K562 (cell line): ENCODE data around the gene HEY2. TPM values are rescaled to one million over a fixed set of nuclear protein-coding genes. Genes with fewer than 3 reads are reported as not detected.
A peak's percentile ranks its signal among the peaks of the same experiment; 100 is the strongest.

Experiments used
- EHMT2 ChIP-seq: fragments of 450-650 bp; IDR thresholded peaks from 2 replicates; pipeline ENCODE4 v1.6.1; 2018; ENCODE audit warnings: antibody characterized with exemption
- HNRNPUL1 ChIP-seq: fragments of 200-400 bp; formaldehyde crosslinking; IDR thresholded peaks from 2 replicates; pipeline ENCODE4 v1.6.1; 2017; ENCODE audit warnings: low read length
- LEF1 ChIP-seq: fragments of 450-650 bp; IDR thresholded peaks from 2 replicates; pipeline ENCODE4 v1.6.1; 2016; ENCODE audit warnings: mild to moderate bottlenecking
- NRF1 ChIP-seq, 2 experiments: fragments of 450-650 bp; IDR thresholded peaks in 1 of 2; conservative IDR thresholded peaks in 1 of 2; 2 replicates each; pipeline ENCODE4 v1.6.1; 2014; ENCODE audit warnings: mild to moderate bottlenecking in 2 of 2
- PKNOX1 ChIP-seq: fragments of 450-650 bp; IDR thresholded peaks from 2 replicates; pipeline ENCODE4 v1.6.1; 2016
- TCF7L2 ChIP-seq: fragments of 150-350 bp; IDR thresholded peaks from 2 replicates; pipeline ENCODE4 v1.6.1; 2016; ENCODE audit warnings: low read depth, mild to moderate bottlenecking, low read length, moderate library complexity
- THRB ChIP-seq: fragments of 450-650 bp; formaldehyde crosslinking; conservative IDR thresholded peaks from 2 replicates; pipeline ENCODE4 v1.4.0; 2022; ENCODE audit warnings: mild to moderate bottlenecking, missing genetic modification characterization
- ZBTB33 ChIP-seq: sonication (generic); formaldehyde crosslinking; IDR thresholded peaks from 2 replicates; pipeline ENCODE4 v1.8.1; 2023; ENCODE audit warnings: mild to moderate bottlenecking, missing genetic modification reagents
- ZBTB5 ChIP-seq: fragments of 450-650 bp; IDR thresholded peaks from 2 replicates; pipeline ENCODE4 v1.6.1; 2017; ENCODE audit warnings: antibody characterized with exemption
- ZNF347 ChIP-seq: fragments of 450-650 bp; formaldehyde crosslinking; IDR thresholded peaks from 2 replicates; pipeline ENCODE4 v1.4.0; 2020; ENCODE audit warnings: low read depth, mild to moderate bottlenecking, moderate library complexity
- polyA plus RNA-seq, 8 experiments: library from polyadenylated mRNA; depleted of rRNA in 4 of 8; stranded (reverse) in 5 of 8; unstranded in 3 of 8; fragments of >200 nt; fragmentation: Nextera tagmentation in 2 of 8; fragmentation: Illumina TruSeq in 1 of 8; extraction: Ambion mirVana in 2 of 8; extraction: Trizol in 1 of 8; gene quantifications; 2 replicates each; pipeline versions ENCODE4 v1.2.1 to v1.2.3, GENCODE V29; 2011 to 2014; ENCODE audit warnings: inconsistent platforms in 1 of 8, missing spikeins in 1 of 8
- total RNA-seq, 7 experiments: library from RNA; depleted of rRNA in 6 of 7; stranded (reverse); fragments of >200 nt in 6 of 7; fragmentation: Illumina TruSeq in 2 of 7; extraction: Trizol in 2 of 7; gene quantifications; 2 replicates each; pipeline versions ENCODE4 v1.2.1 to v1.2.3, GENCODE V29; 2011 to 2021; ENCODE audit warnings: low replicate concordance in 1 of 7

The HEY2 gene
- total and polyA plus RNA-seq, 9 of the 15 experiments (the other 6 are each of a cell fraction or from before 2014, with no cell fraction given): 0.03 to 0.07 (median 0.06) TPM; not detected in 5

- TF ChIP-seq ZBTB33 (CRISPR knock-in tag) (no peak), EHMT2 (no peak), PKNOX1 (no peak), ZNF347 (CRISPR knock-in tag) (no peak), NRF1 (conservative IDR thresholded peaks at IDR 0.05 in 1 of 2, IDR thresholded peaks at IDR 0.05 in 1 of 2) (peak; percentile 75 to 79; a peak in 3 of 4 replicates), LEF1 (no peak), ZBTB5 (no peak), TCF7L2 (no peak), HNRNPUL1 (no peak), THRB (no peak)
These were observed 41.1 kb downstream of the HEY2 start, which contains the start of gene NCOA7 (continued) for GRCh38 chr6:125790358-125791150.
